HAP-1 (cell line): ENCODE results near the gene PCDH9.

Source experiments
- DNase-seq, 2 experiments: peaks; one replicate each; pipeline ENCODE4 v3.0.0-alpha.2; 2016 to 2020; ENCODE audit warnings: low spot score in 2 of 2
- H3K27me3 ChIP-seq: fragments of 250-450 bp; sonication (Bioruptor Pico); 2 replicates; pipeline ENCODE4 v1.5.1; 2020; ENCODE audit warnings: low read depth, mild to moderate bottlenecking, moderate library complexity
- H3K36me3 ChIP-seq: fragments of 250-450 bp; sonication (Bioruptor Pico); replicated peaks from 2 replicates; pipeline ENCODE4 v1.5.1; 2020; ENCODE audit warnings: mild to moderate bottlenecking
- H3K4me1 ChIP-seq: fragments of 250-450 bp; sonication (Bioruptor Pico); 2 replicates; pipeline ENCODE4 v1.5.1; 2020; ENCODE audit warnings: mild to moderate bottlenecking
- H3K4me3 ChIP-seq: fragments of 250-450 bp; sonication (Bioruptor Pico); 2 replicates; pipeline ENCODE4 v1.5.1; 2020; ENCODE audit warnings: mild to moderate bottlenecking, moderate library complexity
- H3K9me3 ChIP-seq: fragments of 250-450 bp; sonication (Bioruptor Pico); 2 replicates; pipeline ENCODE4 v1.5.1; 2020; ENCODE audit warnings: mild to moderate bottlenecking, moderate library complexity
- in situ Hi-C: fragments of 300-500 bp; cut with MboI; formaldehyde crosslinking; loops from 3 replicates; pipeline ENCODE4 v1.14.3; 2020; ENCODE audit warnings: low sequenced_read_pairs, inconsistent platforms, mixed read lengths

The PCDH9 gene

DNA sequence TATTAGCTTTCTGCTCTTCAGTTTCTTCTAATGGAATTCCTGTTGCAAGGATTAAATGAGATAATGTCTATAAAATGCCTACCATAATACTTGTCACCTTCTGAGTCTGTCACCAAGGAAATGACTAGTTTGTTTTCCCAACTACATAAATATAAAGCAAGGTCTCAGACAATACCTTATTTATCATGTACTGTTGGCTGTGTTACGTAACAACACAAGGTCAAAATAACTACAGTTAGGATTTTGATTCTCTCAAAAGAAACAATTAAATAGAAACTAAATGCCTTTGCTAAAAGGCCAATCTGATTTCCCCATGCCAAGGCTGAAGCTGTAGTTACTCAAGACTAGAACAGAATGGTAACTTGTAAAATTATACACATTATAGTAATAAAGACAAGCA lies 134.5 kb downstream of the PCDH9 start:
- in situ Hi-C loops = no loop called here
- peaks cover 24% of the 10 kb centered on the region for H3K4me1 ChIP-seq
- peaks cover 4% of the 10 kb centered on the region; the same call in 1 of the 2 replicates for H3K36me3 ChIP-seq
- no peaks in the 10 kb centered on the region for H3K9me3 ChIP-seq
- no peak for DNase-seq
- H3K27me3 ChIP-seq = no peaks in the 10 kb centered on the region
- no peak overlapping the region for H3K4me3 ChIP-seq

DNA sequence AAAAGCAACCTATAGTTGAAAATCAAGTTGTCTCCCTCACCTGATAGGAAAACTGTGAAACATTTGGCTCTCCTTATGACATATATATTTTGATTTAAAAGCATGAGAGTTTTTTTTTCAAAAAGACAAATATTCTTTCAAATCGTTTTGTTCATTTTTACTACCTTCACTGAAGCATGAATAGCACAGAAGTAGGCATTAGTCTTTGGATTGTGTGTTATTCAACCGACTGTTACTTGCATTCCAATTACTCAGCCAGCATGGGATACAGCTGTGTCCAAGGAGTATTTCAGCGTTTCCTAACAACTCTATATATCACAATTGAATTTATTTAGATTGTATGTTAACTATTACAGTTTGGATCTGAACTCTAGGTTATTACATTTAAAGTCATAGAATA lies 135.2 kb downstream of the PCDH9 start:
- Histone ChIP-seq H3K27me3 (no peaks in the 10 kb centered on the region), H3K36me3 (peaks cover 4% of the 10 kb centered on the region; the same call in 1 of the 2 replicates), H3K9me3 (no peaks in the 10 kb centered on the region), H3K4me1 (peaks cover 17% of the 10 kb centered on the region), H3K4me3 (no peak overlapping the region)
- no peak for DNase-seq
- in situ Hi-C loops = no loop called here

- Histone ChIP-seq H3K9me3 (no peaks in the 10 kb centered on the region), H3K27me3 (no peaks in the 10 kb centered on the region), H3K4me1 (peaks cover 9% of the 10 kb centered on the region), H3K4me3 (no peak overlapping the region), H3K36me3 (peaks cover 4% of the 10 kb centered on the region; the same call in 1 of the 2 replicates)
- in situ Hi-C loops = no loop called here
- DNase-seq = no peak
These were observed 136.1 kb downstream of the PCDH9 start for GRCh38 chr13:67094078-67094477.

- DNase-seq = no peak
- no peak overlapping the region for H3K4me3 ChIP-seq
- no peaks in the 10 kb centered on the region for H3K27me3 ChIP-seq
- in situ Hi-C loops = no loop called here
- H3K4me1 ChIP-seq = peaks cover 4% of the 10 kb centered on the region
- H3K36me3 ChIP-seq = peaks cover 4% of the 10 kb centered on the region; the same call in 1 of the 2 replicates
- H3K9me3 ChIP-seq = no peaks in the 10 kb centered on the region
These were observed 138.5 kb downstream of the PCDH9 start for GRCh38 chr13:67091603-67092002.

DNA sequence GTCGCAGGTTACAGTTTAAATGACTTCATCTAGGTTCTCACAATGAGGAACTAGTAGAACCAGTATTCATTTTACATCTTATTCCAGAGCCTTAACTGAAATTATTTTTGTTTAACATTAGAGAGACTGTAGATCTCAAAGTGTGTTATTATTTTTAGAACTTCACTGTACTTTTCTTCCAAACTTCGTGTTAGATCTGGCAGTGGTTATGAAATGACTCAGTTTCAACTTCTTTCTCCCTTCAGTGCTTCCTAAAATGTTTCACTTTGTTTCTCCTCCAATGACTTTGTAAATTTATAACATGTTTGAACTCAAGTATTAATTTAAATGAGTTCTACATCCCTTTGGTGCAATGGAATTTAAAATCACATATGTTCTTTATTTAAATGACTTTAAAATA lies 139.3 kb downstream of the PCDH9 start:
- no peak overlapping the region for H3K4me3 ChIP-seq
- H3K9me3 ChIP-seq = no peaks in the 10 kb centered on the region
- peaks cover 4% of the 10 kb centered on the region for H3K4me1 ChIP-seq
- no peak for DNase-seq
- in situ Hi-C loops = no loop called here
- peaks cover 4% of the 10 kb centered on the region; the same call in 1 of the 2 replicates for H3K36me3 ChIP-seq
- H3K27me3 ChIP-seq = no peaks in the 10 kb centered on the region

DNA sequence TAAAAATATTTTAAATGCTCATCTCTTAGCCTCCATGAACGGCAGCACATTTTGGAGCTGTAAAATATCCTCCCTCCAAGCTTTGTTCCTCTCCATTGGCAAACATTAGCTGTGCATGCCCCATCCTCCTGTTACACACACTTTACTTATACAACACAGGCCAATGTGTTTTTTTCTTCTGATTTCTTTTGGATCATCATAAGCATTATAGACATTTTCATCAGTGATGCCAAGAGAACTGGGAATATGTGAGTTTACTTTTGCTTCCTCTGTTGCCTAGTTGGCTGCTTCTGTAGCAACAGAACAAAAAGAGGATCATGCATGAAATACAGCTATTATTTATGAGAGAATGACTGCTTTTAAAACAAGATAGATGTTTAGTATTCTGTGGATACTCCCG lies 142.6 kb downstream of the PCDH9 start:
- H3K4me3 ChIP-seq = no peak overlapping the region
- no peaks in the 10 kb centered on the region; the same call in 1 of the 2 replicates for H3K4me1 ChIP-seq
- in situ Hi-C loops = no loop called here
- no peaks in the 10 kb centered on the region for H3K9me3 ChIP-seq
- no peaks in the 10 kb centered on the region for H3K27me3 ChIP-seq
- DNase-seq = no peak
- H3K36me3 ChIP-seq = no peaks in the 10 kb centered on the region

DNA sequence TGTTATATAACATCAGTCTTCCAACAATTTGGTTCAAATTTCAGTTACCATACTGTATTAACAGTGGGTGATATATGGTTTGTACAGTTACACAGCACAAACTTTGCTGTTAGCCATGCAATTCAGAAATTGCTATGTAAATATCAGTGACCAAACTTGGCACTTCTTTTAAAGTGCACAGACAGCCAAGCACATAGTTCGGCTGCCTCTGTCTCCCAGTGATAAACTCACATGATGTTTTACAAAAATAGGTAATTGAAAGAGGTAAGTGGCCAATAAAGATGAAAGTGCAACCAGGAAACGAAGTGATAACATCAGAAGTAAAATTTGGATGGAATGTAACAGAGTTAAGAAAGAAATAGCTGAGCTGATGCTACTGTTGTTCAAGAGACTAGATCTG lies 143.9 kb downstream of the PCDH9 start:
- H3K36me3 ChIP-seq = no peaks in the 10 kb centered on the region
- H3K9me3 ChIP-seq = no peaks in the 10 kb centered on the region
- H3K4me3 ChIP-seq = no peak overlapping the region
- no peaks in the 10 kb centered on the region; the same call in 1 of the 2 replicates for H3K4me1 ChIP-seq
- no peaks in the 10 kb centered on the region for H3K27me3 ChIP-seq
- in situ Hi-C loops = no loop called here
- DNase-seq = no peak

GRCh38 chr13:67084066-67084465 lies 146.1 kb downstream of the PCDH9 start:
- no peak overlapping the region for H3K4me3 ChIP-seq
- H3K27me3 ChIP-seq = no peaks in the 10 kb centered on the region
- in situ Hi-C loops = no loop called here
- no peaks in the 10 kb centered on the region; the same call in 1 of the 2 replicates for H3K4me1 ChIP-seq
- no peak for DNase-seq
- no peaks in the 10 kb centered on the region for H3K36me3 ChIP-seq
- no peaks in the 10 kb centered on the region for H3K9me3 ChIP-seq

DNA sequence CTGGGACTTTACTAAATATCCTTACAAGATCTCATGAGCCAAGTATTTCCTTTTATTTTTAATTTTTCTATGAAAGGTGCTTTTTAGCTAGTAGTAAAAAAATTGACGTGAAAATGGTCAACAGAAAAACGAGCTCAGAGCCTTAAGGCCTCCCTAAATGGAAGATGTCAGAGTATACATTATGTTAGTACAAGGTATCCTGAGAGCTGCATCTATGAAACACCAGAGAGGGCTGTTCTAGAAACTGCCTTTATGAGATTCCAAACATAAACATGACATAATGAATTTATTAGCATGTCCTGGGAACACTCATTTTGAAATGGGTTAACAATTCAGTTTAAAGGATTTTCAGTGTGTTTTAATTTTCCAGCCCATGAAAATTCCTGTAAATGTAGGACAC lies 146.6 kb downstream of the PCDH9 start:
- no peaks in the 10 kb centered on the region for H3K27me3 ChIP-seq
- in situ Hi-C loops = no loop called here
- H3K9me3 ChIP-seq = no peaks in the 10 kb centered on the region
- no peaks in the 10 kb centered on the region for H3K36me3 ChIP-seq
- no peak overlapping the region for H3K4me3 ChIP-seq
- DNase-seq = no peak
- no peaks in the 10 kb centered on the region; the same call in 1 of the 2 replicates for H3K4me1 ChIP-seq

DNA sequence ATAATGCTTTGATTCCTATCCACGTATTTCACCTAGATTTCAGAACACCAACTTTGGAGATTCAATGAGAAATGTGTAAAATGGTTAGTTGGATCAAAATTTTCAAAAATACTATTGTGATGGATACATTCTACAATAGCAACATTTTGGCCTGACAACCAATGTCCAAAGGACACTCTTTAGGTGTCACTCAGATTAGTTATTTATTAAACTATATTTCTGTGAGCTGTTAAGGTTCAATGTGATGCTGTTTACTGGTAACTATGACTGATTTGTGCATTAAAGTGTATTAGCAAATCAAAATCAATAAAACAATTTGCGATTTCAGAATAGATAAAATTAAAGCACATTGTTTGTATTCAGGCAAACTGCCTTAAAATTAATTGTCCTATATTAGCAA lies 149.8 kb downstream of the PCDH9 start:
- Histone ChIP-seq H3K4me3 (no peak overlapping the region), H3K27me3 (no peaks in the 10 kb centered on the region), H3K36me3 (no peaks in the 10 kb centered on the region), H3K4me1 (no peaks in the 10 kb centered on the region; the same call in 1 of the 2 replicates), H3K9me3 (no peaks in the 10 kb centered on the region)
- in situ Hi-C loops = no loop called here
- no peak for DNase-seq

- in situ Hi-C loops = no loop called here
- Histone ChIP-seq H3K4me3 (no peak overlapping the region), H3K9me3 (no peaks in the 10 kb centered on the region), H3K27me3 (no peaks in the 10 kb centered on the region), H3K36me3 (no peaks in the 10 kb centered on the region), H3K4me1 (no peaks in the 10 kb centered on the region; the same call in 1 of the 2 replicates)
- no peak for DNase-seq
These were observed 152.1 kb downstream of the PCDH9 start for GRCh38 chr13:67078062-67078461.

GRCh38 chr13:67077132-67077531 lies 153.0 kb downstream of the PCDH9 start:
- no peak for DNase-seq
- in situ Hi-C loops = no loop called here
- H3K36me3 ChIP-seq = no peaks in the 10 kb centered on the region
- no peak overlapping the region for H3K4me3 ChIP-seq
- no peaks in the 10 kb centered on the region; the same call in 1 of the 2 replicates for H3K4me1 ChIP-seq
- no peaks in the 10 kb centered on the region for H3K27me3 ChIP-seq
- H3K9me3 ChIP-seq = no peaks in the 10 kb centered on the region

DNA sequence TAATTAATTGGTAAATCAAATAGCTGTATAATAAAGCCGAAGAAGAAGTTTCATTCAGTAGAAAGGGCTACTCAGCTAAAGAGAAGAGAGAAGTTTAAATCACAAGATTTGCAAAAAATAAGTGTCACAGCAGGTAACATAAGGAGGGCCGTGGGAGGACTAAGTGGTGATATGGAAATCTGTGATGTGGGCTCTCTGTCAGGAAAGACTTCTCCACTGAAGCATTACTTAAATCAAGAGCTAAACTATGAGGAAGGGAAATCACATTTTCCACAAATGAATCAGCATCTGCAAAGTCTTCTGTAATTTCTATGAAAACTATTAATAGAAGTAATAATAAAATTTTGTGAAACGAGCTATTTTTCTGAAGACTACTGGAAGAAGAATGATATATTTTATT lies 153.8 kb downstream of the PCDH9 start:
- Histone ChIP-seq H3K4me1 (no peaks in the 10 kb centered on the region), H3K9me3 (no peaks in the 10 kb centered on the region), H3K27me3 (no peaks in the 10 kb centered on the region), H3K36me3 (no peaks in the 10 kb centered on the region), H3K4me3 (no peak overlapping the region)
- in situ Hi-C loops = no loop called here
- no peak for DNase-seq

DNA sequence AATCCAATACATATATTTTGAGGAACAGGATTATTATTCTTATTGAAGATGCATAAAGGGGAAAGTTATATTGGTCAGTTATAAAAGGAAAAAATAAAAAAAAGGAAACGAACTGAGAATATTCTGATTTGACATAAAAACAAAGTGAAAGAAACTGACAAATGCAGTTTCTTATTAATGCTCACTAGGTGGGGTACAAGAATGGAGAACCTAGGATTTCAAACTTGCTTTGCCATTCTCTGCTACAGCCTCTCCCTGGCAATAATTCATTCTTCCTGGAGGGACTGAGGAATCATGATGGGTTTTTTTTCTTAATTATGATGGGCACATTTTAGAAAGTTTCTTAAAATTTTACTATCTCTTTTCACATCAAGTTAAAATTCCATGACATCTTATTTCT lies 154.9 kb downstream of the PCDH9 start:
- in situ Hi-C loops = no loop called here
- H3K36me3 ChIP-seq = no peaks in the 10 kb centered on the region
- no peak for DNase-seq
- no peak overlapping the region for H3K4me3 ChIP-seq
- no peaks in the 10 kb centered on the region for H3K9me3 ChIP-seq
- no peaks in the 10 kb centered on the region; the same call in none of the 2 replicates for H3K4me1 ChIP-seq
- H3K27me3 ChIP-seq = no peaks in the 10 kb centered on the region

DNA sequence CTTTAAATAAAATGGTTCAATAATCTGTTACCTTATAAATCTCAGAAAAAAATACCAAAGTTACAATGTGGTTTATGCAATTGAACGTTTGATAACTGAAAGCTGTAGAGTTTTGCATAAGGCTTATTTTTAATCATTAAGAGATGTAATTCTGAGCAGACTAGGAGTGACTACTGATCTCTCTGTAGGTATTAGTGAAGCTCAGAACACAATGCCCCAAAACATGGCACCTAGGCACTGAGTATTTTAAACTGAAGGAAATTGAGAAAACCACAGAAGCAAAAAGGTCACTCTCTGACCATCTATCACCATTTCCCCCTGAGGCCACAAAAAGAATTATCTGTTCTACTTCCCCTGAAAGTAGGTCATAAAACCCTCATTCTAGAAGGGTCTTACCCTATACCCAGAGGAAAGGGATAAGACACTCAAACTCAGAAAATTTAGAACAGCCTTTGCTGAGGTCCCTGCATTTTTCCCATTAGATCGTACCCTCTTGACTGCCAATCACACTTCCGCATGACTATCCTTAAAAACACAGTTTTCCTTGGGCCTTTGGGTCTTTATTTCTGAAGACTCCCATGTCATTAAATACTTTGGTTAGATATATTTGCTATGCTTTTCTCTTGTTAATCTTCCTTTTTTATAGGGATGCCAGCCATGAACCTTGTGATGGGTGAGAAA lies 158.1 kb downstream of the PCDH9 start:
- Histone ChIP-seq H3K4me3 (no peak overlapping the region), H3K36me3 (no peaks in the 10 kb centered on the region), H3K9me3 (no peaks in the 10 kb centered on the region), H3K27me3 (no peaks in the 10 kb centered on the region), H3K4me1 (no peaks in the 10 kb centered on the region; the same call in none of the 2 replicates)
- no peak for DNase-seq
- in situ Hi-C loops = no loop called here
